Psoas muscle (tissue), 8 donors: Measurements from ENCODE around the gene SF3B2. TPM values are rescaled to one million over a fixed set of nuclear protein-coding genes. Genes with fewer than 3 reads are reported as not detected.

Experiments used
- ATAC-seq, 4 donors: fragments of 200-7000 bp; cut with Tn5 transposase; one replicate each; pipeline ENCODE4 v1.9.1; 2020; ENCODE audit warnings: moderate library complexity in 3 of 4, mild to moderate bottlenecking in 2 of 4
- DNase-seq, 2 donors: peaks; one replicate each; pipeline ENCODE4 v3.0.0-alpha.2; 2020
- H3K27ac ChIP-seq: fragments of 200-600 bp; one replicate; pipeline ENCODE4 v1.8.0; 2022
- H3K27me3 ChIP-seq, 3 donors: fragments of 200-600 bp in 1 of 3; one replicate each; pipeline versions ENCODE4 v1.6.1 to v1.8.0; 2013 to 2022; ENCODE audit warnings: low read length in 2 of 3, mild to moderate bottlenecking in 2 of 3, moderate library complexity in 1 of 3; ENCODE audit not compliant: insufficient read depth in 3 of 3
- H3K36me3 ChIP-seq, 2 donors: fragments of 200-600 bp in 1 of 2; one replicate each; pipeline versions ENCODE4 v1.6.1 to v1.8.0; 2013 to 2022; ENCODE audit warnings: low read depth in 1 of 2, mild to moderate bottlenecking in 1 of 2, moderate library complexity in 1 of 2; ENCODE audit not compliant: insufficient read depth in 1 of 2
- H3K4me1 ChIP-seq: fragments of 200-600 bp; one replicate; pipeline ENCODE4 v1.8.0; 2022
- H3K4me3 ChIP-seq: fragments of 200-600 bp; one replicate; pipeline ENCODE4 v1.8.0; 2022; ENCODE audit warnings: mild to moderate bottlenecking
- H3K9me3 ChIP-seq: fragments of 200-600 bp; one replicate; pipeline ENCODE4 v1.8.0; 2022
- CTCF ChIP-seq: fragments of 200-600 bp; IDR thresholded peaks from one replicate; pipeline ENCODE4 v1.8.0; 2022; ENCODE audit warnings: antibody characterized with exemption
- WGBS, 3 donors: extraction: QIAGEN DNeasy Blood & Tissue Kit; methylation state at CpG; one replicate each; pipeline versions ENCODE4 v1.1.6 to v1.1.7; 2013; 5-methylcytosine and 5-hydroxymethylcytosine counted together
- intact Hi-C, 2 donors: fragments of 100-400 bp; cut with DNase I; formaldehyde crosslinking; loops; one replicate each; pipeline versions ENCODE4 v1.11.0 to v1.14.2; 2022
- polyA plus RNA-seq, 3 donors: library from polyadenylated mRNA; stranded (reverse); fragments of 200-250 nt; gene quantifications; one replicate each; pipeline ENCODE4 v1.2.3, GENCODE V29; 2013
- total RNA-seq, 4 donors: library from RNA; stranded (reverse); fragmentation: NEBNext Ultra II Directional in 2 of 4; extraction: Animal tissue kit (Norgen Biotek cat#: 25700) in 2 of 4; gene quantifications; one replicate each; pipeline versions ENCODE4 v1.2.1 to v1.2.4, GENCODE V29; 2021 to 2023
- donor health status: healthy with polysubstance abuse.
- donor health status: DM: no; HTN: no; CAD: no; lungs with moderate emphysema.
- donor health status: Bipolar disorder and iron deficiency.
- donor health status: healthy.
- donor health status: DM: yes; HTN: yes; CAD: no.
- donor health status: DM: no; HTN: no; CAD: no.
- donor health status: DM: no; HTN: no; CAD: no.
- donor health status: DM: yes; HTN: yes; CAD: no.

SF3B2 gene
- total and polyA plus RNA-seq, 7 donors, result 62.8 to 135 (median 90.8) TPM

GRCh38 chr11:66059966-66060680, 8.0 kb downstream of the SF3B2 start:
- TF ChIP-seq CTCF, result no peak
- H3K4me3 ChIP-seq, result no peak overlapping the region
- peaks cover 26 to 100% of the 10 kb centered on the region in 2 donors for H3K36me3 ChIP-seq
- no peaks in the 10 kb centered on the region for H3K27me3 ChIP-seq
- ATAC-seq (no peak), DNase-seq (no peak)
- intact Hi-C loops, result no loop called here
- H3K9me3 ChIP-seq, result no peaks in the 10 kb centered on the region
- H3K4me1 ChIP-seq, result no peaks in the 10 kb centered on the region
- WGBS, 3 donors, result 76 to 79% (median 77%) methylated on average over 8 of the region's 8 CpGs
- no peak overlapping the region for H3K27ac ChIP-seq

- no peak for TF ChIP-seq CTCF
- Histone ChIP-seq H3K27ac (no peak overlapping the region), H3K27me3 (no peaks in the 10 kb centered on the region), H3K9me3 (no peaks in the 10 kb centered on the region), H3K36me3 (peaks cover 26 to 100% of the 10 kb centered on the region in 2 donors), H3K4me1 (no peaks in the 10 kb centered on the region), H3K4me3 (no peak overlapping the region)
- no peak for ATAC-seq
- WGBS, 3 donors, result 80 to 85% (median 82%) methylated on average over 6 of the region's 6 CpGs
- intact Hi-C loops, result no loop called here
- DNase-seq, result no peak
Observed at GRCh38 chr11:66061268-66061667, 9.1 kb downstream of the SF3B2 start.

- WGBS, 3 donors, result 92 to 95% (median 94%) methylated on average over 2 of the region's 2 CpGs
- no peak overlapping the region for H3K27ac ChIP-seq
- no peaks in the 10 kb centered on the region for H3K4me1 ChIP-seq
- peaks cover 26 to 100% of the 10 kb centered on the region in 2 donors for H3K36me3 ChIP-seq
- intact Hi-C loops, result no loop called here
- no peaks in the 10 kb centered on the region for H3K27me3 ChIP-seq
- DNase-seq (no peak), ATAC-seq (no peak)
- no peak overlapping the region for H3K4me3 ChIP-seq
- H3K9me3 ChIP-seq, result no peaks in the 10 kb centered on the region
- TF ChIP-seq CTCF, result no peak
Observed at GRCh38 chr11:66062408-66062807, 10.2 kb downstream of the SF3B2 start.

GRCh38 chr11:66063900-66064299, 11.7 kb downstream of the SF3B2 start:
- Histone ChIP-seq H3K9me3 (no peaks in the 10 kb centered on the region), H3K4me1 (peaks cover 11% of the 10 kb centered on the region), H3K4me3 (no peak overlapping the region), H3K36me3 (peaks cover 32 to 100% of the 10 kb centered on the region in 2 donors), H3K27ac (no peak overlapping the region), H3K27me3 (no peaks in the 10 kb centered on the region)
- intact Hi-C loops, result no loop called here
- 97 to 100% (median 100%) methylated on average over 2 of the region's 2 CpGs for WGBS, 3 donors
- ATAC-seq (no peak), DNase-seq (no peak)
- TF ChIP-seq CTCF, result no peak

GRCh38 chr11:66064571-66064970, 12.4 kb downstream of the SF3B2 start:
- H3K4me1 ChIP-seq, result peaks cover 18% of the 10 kb centered on the region
- ATAC-seq (no peak), DNase-seq (no peak)
- no peak for TF ChIP-seq CTCF
- H3K4me3 ChIP-seq, result no peak overlapping the region
- no peak overlapping the region for H3K27ac ChIP-seq
- H3K36me3 ChIP-seq, result peaks cover 27 to 96% of the 10 kb centered on the region in 2 donors
- H3K9me3 ChIP-seq, result no peaks in the 10 kb centered on the region
- 96 to 100% (median 98%) methylated on average over 1 of the region's 1 CpG for WGBS, 3 donors
- H3K27me3 ChIP-seq, result no peaks in the 10 kb centered on the region
- intact Hi-C loops, result no loop called here
